ENCODE data around the gene TMEM18. TPM values are rescaled to one million over a fixed set of nuclear protein-coding genes. Genes with fewer than 3 reads are reported as not detected.
A peak's percentile ranks its signal among the peaks of the same experiment; 100 is the strongest.

Gene TMEM18
- total and polyA plus RNA-seq, 2 of the 13 experiments (the other 11 are each of a cell fraction or from before 2014, with no cell fraction given): 45.9 to 49.4 TPM

GRCh38 chr2:636641-637405 is 40.4 kb downstream of the TMEM18 start (continued):
- TF ChIP-seq ARNTL (CRISPR knock-in tag; IDR thresholded peaks at IDR 0.05) (no peak), TEAD3 (CRISPR knock-in tag; optimal IDR thresholded peaks at IDR 0.05; ENCODE audit: borderline replicate concordance) (peak; percentile 23), ELF3 (CRISPR knock-in tag; IDR thresholded peaks at IDR 0.05) (no peak), STAG1 (CRISPR knock-in tag; IDR thresholded peaks at IDR 0.05) (peak; percentile 90), ZXDC (CRISPR knock-in tag; IDR thresholded peaks at IDR 0.05) (0 out of 2 replicates have a peak, but pooled peaks have one; percentile 18), NBN (conservative IDR thresholded peaks at IDR 0.05) (no peak), MTF1 (CRISPR knock-in tag; IDR thresholded peaks at IDR 0.05) (peak; percentile 64; the same call in 1 of the 2 replicates), SMAD9 (CRISPR knock-in tag; IDR thresholded peaks at IDR 0.05) (peak; percentile 87; the same call in 1 of the 2 replicates), RERE (CRISPR knock-in tag; IDR thresholded peaks at IDR 0.05; ENCODE audit: low read depth) (no peak), ZBTB38 (CRISPR knock-in tag; IDR thresholded peaks at IDR 0.05) (no peak), MTERF4 (CRISPR knock-in tag; IDR thresholded peaks at IDR 0.05) (no peak), FOXK2 (IDR thresholded peaks at IDR 0.05) (no peak), DR1 (CRISPR knock-in tag; IDR thresholded peaks at IDR 0.05) (0 out of 2 replicates have a peak, but pooled peaks have one; percentile 23), ZNF253 (CRISPR knock-in tag; IDR thresholded peaks at IDR 0.05; ENCODE audit: borderline replicate concordance) (peak; percentile 44; the same call in 1 of the 2 replicates), ZNF256 (CRISPR knock-in tag; conservative IDR thresholded peaks at IDR 0.05) (peak; percentile 85; the same call in 1 of the 2 replicates), ZNF773 (CRISPR knock-in tag; IDR thresholded peaks at IDR 0.05; ENCODE audit: borderline replicate concordance) (no peak), MXD1 (CRISPR knock-in tag; IDR thresholded peaks at IDR 0.05) (peak; percentile 68; the same call in 1 of the 2 replicates), RARA (CRISPR knock-in tag; IDR thresholded peaks at IDR 0.05) (no peak), SMAD3 (CRISPR knock-in tag; IDR thresholded peaks at IDR 0.05) (no peak), NFKB2 (CRISPR knock-in tag; IDR thresholded peaks at IDR 0.05; ENCODE audit: borderline replicate concordance) (peak; percentile 91)

Data from HepG2 (cell line).